Jurkat, Clone E6-1 (cell line): ENCODE measurements around the gene CXCL16. TPM values are rescaled to one million over a fixed set of nuclear protein-coding genes. Genes with fewer than 3 reads are reported as not detected.
A peak's percentile ranks its signal among the peaks of the same experiment; 100 is the strongest.

Experiments used
- DNase-seq: peaks from one replicate; pipeline ENCODE4 v3.0.0-alpha.2; 2011; ENCODE audit warnings: low read depth, low spot score
- H3K4me3 ChIP-seq: 2 replicates; pipeline ENCODE4 v1.5.1; 2011; ENCODE audit warnings: mild to moderate bottlenecking, low read length, control low read depth, moderate library complexity
- polyA plus RNA-seq: library from polyadenylated mRNA; unstranded; fragments of >200 nt; gene quantifications from one replicate; pipeline ENCODE4 v1.2.1, GENCODE V29; 2012; ENCODE audit warnings: missing spikeins; ENCODE audit not compliant: insufficient read length, insufficient read depth

CXCL16 gene
- 4.0 TPM for polyA plus RNA-seq

DNA sequence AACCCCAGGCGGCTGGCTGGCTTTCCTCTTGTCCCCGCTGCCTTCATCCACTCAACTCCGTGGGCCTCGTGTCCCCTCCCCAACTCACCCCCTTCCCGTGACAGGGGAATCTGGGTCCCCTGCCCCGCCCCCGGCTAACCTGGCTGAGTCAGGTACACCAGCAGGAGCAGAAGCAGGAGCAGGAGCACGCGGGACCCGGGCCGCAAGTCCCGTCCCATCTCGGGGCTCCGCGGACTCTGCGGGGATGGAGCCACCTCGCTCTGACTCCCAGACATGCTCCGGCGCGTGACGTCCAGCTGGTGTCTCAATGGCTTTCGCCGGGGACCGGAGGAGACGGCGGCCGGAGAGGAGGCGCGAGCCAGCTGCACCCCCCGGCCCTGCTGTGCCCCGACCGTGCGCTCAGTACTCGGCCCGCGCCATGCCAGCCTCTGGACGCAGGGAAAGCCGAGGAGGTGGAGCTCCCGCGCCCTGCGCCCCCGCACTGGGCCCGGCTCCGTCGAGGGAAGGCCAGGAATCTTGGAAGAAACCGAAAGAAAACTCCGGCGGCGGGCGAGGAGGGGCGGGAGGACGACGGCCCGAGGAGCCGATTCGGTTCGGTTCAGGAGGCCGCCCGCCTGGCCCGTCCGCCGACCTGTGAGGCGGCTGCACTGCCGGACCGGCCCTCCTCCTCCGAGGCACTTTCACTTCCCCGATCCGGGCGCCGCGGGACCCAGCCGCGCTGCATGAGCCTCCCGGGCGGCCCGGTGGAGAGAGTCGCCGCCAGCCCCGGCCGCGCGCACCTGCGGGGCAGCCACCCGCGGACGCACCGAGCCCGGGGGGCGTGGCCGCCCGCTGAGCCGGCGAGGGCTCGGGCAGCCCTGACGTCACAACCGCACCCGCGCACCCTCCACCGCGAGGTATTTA lies at the start of gene CXCL16, which contains the start of gene ZMYND15:
Gene CXCL16, minus strand, starts transcription at position 807 of the 903 bp plus-strand sequence. Its CDS starts 589 bp downstream, at position 218.
Gene ZMYND15, plus strand, starts transcription at position 712 of the 903 bp plus-strand sequence. CDS start 716 bp downstream, outside the sequence.
- peak within 1 kb of the TSS; percentile 49 for H3K4me3 ChIP-seq
- no peak for DNase-seq

DNA sequence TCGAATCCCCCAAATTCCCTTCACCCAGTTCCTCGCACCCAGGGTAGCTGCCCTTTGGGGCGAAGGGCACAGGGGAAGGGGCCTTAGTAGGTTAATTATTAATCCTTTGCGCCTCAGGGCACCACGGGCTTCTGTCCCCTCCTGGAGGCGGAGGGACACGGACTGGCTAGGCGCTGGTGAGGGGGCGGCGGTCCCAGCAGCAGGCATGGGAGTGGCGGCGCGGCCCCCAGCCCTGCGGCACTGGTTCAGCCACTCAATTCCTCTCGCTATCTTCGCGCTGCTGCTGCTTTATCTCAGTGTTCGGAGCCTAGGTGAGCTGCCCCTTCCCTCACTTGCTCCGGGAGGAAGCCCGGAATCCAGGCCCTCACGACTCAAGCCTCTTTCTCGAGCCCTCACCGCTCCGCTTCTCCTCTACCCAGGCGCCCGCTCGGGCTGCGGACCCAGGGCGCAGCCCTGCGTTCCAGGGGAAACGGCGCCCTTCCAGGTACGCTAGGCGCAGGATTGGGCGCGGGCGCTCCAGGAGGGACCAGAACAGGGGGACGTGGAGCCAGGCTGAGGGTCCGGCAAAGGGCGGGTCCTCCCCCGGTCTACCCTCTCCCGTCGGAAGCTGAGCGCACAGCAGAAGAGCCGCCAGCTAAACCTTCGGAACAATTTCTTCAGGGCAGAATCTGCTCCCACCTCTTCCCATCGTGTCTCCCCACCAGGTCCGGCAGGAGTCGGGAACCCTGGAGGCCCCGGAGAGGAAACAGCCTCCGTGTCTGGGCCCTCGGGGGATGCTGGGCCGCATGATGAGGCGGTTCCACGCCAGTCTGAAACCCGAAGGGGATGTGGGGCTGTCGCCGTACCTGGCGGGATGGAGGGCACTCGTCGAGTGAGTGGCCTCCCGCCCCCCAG lies 49.3 kb upstream of the CXCL16 start, which contains the start of gene GLTPD2:
Gene GLTPD2, plus strand, starts transcription at position 158 of the 894 bp plus-strand sequence. Its CDS starts 48 bp downstream, at position 206.
- H3K4me3 ChIP-seq = peak within 1 kb of the TSS; percentile 66
- no peak for DNase-seq

- no peak overlapping the region for H3K4me3 ChIP-seq
- no peak for DNase-seq
Observed at GRCh38 chr17:4788159-4788806, 48.6 kb upstream of the CXCL16 start.

GRCh38 chr17:4786516-4786915 lies 46.8 kb upstream of the CXCL16 start:
- no peak overlapping the region for H3K4me3 ChIP-seq
- no peak for DNase-seq

GRCh38 chr17:4786106-4786511 lies 46.4 kb upstream of the CXCL16 start, which contains the start of gene VMO1:
VMO1 (minus strand) TSS chr17:4786364; CDS start chr17:4786352, 12 bp downstream.
- no peak for DNase-seq
- H3K4me3 ChIP-seq = no peak within 1 kb of the TSS

DNA sequence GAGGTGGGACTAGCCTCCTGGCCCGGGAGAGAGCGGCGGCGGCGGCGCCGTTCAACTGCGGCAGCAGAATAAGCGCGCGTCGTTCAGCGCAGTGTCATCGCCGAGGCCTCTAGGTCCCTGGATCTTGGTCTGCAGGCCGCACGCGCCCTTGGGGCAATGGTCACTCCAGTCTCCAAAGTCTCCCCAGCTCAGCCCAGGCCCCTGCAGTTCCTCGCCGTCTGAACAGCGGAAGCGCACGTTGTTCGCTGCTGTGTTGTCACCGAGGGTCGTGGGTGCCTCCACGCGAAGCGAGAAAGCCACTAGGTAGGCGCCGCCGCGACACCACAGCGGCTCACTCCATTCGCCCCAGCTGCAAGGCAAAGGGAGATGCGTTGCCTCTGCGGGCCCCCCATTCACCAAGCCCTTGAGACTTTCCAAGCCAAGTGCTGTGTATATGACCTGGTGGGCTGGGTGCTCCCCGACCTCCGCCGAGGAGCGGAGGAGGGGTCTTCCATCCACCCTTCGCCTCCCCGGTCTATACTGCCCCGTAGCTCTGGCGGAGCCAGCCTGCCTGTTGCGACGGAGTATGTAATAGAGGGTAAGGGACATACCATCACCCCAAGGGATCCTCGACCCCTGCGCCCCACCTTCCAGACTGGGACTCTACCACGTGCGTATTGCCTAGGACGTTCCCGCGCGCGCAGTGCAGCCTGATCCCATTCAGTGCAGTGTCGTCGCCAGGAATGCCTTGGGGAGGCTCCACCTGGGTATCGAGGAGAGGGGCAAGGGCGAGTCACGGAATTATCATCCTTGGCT lies 45.8 kb upstream of the CXCL16 start:
- no peak overlapping the region for H3K4me3 ChIP-seq
- no peak for DNase-seq

GRCh38 chr17:4782652-4783051 lies 42.9 kb upstream of the CXCL16 start:
- DNase-seq = no peak
- no peak overlapping the region for H3K4me3 ChIP-seq

DNA sequence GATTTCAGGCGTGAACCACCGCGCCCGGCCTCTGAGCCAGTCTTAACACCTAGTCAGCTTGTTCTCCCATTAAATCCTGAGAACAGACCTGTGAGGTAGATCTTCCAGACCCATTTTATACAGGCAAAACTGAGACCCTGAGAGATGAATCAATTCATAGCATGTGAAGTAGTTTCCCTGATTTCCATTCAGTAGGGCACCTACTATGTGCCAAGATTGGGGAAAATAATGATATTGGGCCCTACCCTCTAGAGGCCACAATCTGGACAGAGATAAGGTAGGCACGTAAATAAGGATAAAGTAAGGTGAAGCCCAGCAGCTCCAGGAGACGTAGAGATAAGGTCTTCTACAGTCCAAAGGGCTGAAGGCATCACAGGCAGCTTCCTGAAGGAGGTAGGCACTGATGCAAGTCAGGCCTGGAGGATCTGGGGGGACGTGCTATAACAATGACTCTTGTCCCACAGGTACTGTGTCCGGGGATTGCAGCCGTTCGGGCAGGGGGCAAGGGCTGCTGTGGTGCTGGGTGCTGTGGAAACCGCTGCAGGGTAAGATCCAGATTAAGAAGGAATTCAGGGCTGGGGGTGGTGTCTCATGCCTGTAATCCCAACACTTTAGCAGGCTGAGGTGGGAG lies 40.7 kb upstream of the CXCL16 start:
- H3K4me3 ChIP-seq = no peak overlapping the region
- no peak for DNase-seq

DNA sequence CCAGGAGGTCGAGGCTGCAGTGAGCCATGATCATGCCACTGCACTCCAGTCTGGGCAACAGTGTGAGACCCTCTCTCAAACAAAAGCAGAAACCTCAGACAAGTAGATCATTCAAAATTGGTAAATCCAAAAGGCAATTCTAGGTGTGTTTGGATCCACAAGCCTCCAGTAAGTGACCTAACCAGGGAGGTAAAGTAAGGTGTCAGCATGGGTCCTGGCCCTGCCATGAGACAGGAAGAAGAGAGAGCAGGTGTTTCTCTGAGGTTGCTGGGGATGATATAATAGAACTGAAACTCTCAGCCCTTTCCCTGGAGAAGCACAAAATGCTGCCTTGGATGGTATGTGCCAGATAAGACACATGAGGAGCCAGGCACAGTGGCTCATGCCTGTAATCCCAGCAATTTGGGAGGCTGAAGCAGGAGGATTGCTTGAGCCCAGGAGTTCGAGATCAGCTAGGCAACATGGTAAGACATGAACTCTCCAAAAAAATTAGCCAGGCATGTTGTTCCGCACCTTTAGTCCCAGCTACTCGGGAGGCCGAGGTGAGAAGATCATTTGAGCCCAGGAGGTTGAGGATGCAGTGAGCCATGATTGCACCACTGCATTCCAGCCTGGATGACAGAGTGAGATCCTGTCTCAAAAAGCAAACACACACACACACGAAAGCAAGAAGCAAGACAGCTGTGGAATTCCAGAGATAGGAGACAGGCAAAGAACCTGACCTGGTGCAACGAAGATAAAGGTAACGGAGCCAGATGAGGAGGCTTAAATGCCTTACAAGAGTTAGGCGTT lies 38.4 kb upstream of the CXCL16 start:
- DNase-seq = no peak
- no peak overlapping the region for H3K4me3 ChIP-seq

GRCh38 chr17:4772235-4772613 lies 32.5 kb upstream of the CXCL16 start:
- H3K4me3 ChIP-seq = no peak overlapping the region
- DNase-seq = no peak

- H3K4me3 ChIP-seq = no peak within 1 kb of the TSS
- DNase-seq = peak; percentile 68
Observed at GRCh38 chr17:4771519-4772234, 31.9 kb upstream of the CXCL16 start, which contains the start of gene TM4SF5. TM4SF5 (plus strand) TSS chr17:4771886; CDS start chr17:4771923, 37 bp downstream.

DNA sequence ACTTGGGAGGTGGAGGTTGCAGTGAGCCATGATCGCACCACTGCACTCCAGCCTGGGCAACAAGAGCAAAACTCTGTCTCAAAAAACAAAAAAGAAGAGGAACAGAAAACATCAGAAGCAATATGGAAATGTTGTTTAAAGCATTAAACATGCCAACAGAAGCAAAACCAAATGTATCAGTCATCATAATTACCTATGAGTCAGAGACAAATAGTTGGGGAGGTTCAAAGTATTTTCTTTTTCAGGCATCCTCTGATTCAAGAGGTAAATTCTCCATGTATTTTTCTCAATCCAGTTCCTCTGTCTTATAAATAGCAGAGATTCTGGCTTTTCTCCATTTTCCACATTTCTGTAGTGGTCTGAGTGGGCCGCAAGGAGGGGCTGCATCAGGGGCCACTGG lies 29.9 kb upstream of the CXCL16 start:
- H3K4me3 ChIP-seq = no peak overlapping the region
- DNase-seq = no peak

DNA sequence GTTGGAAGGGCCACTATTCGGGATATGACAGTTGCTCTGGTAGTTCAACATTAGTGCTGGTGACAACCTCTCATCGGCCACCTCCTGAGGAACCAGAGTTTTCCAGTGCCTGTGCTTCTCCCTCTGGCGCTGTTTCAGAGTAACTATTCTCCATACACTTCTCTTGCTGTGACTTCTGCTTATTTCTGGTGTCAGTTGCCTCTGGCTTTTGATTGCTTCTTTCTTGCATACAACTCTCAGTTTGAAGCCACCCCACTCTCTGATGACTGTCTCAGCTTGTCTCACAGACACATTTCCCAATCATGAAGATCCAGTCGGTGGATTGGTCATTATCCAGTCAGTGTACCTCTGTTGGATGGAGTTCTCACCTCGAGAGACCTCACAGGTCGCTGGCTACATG lies 28.6 kb upstream of the CXCL16 start:
- no peak for DNase-seq
- no peak overlapping the region for H3K4me3 ChIP-seq

GRCh38 chr17:4766723-4767122 lies 27.0 kb upstream of the CXCL16 start:
- H3K4me3 ChIP-seq = no peak overlapping the region
- no peak for DNase-seq

GRCh38 chr17:4766201-4766600 lies 26.5 kb upstream of the CXCL16 start:
- no peak for DNase-seq
- H3K4me3 ChIP-seq = no peak overlapping the region

DNA sequence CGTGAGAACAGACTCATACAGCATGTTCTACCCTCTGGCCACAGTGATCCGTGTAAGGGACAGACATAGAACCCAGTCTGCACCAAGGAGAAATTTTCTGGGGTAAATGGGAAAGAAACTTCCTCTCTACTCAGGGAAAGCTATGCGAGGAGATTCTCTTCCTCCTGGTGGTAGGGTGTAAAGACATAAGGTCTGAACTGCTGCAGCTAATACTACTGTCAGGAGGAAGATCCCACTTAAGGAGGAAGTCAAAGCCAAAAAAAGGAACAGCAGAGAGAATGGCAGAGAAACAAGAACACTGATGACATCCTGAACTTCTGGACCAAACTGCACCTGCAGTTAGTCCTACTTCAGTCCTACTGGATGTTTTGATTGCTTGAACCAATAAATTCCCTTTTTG lies 24.9 kb upstream of the CXCL16 start:
- no peak for DNase-seq

More for the DNA sequence above, 24.9 kb upstream of the CXCL16 start:
- H3K4me3 ChIP-seq = no peak overlapping the region
